B cell (primary cell): ENCODE results near the gene AKR7A3. TPM values are rescaled to one million over a fixed set of nuclear protein-coding genes. Genes with fewer than 3 reads are reported as not detected.

Experiments used
- ATAC-seq: fragments of 200-7000 bp; cut with Tn5 transposase; one replicate; pipeline ENCODE4 v1.10.0; 2021; ENCODE audit warnings: low read depth, mild to moderate bottlenecking, moderate number of reproducible peaks, moderate library complexity
- CTCF ChIA-PET: fragments of 350-600 bp; sonication (Branson Sonifier 250); formaldehyde crosslinking; loops from one replicate; lab custom pipeline; 2021; ENCODE audit warnings: antibody characterized with exemption, inconsistent platforms; lab: Charles Lee
- POLR2A ChIA-PET: fragments of 350-600 bp; sonication (Branson Sonifier 250); formaldehyde crosslinking; loops from one replicate; lab custom pipeline; 2021; ENCODE audit warnings: antibody characterized with exemption; lab: Charles Lee
- DNase-seq: peaks from one replicate; pipeline ENCODE4 v3.0.0; 2013
- H2AFZ ChIP-seq: 2 replicates; pipeline ENCODE4 v1.6.1; 2012; ENCODE audit warnings: mild to moderate bottlenecking, low read depth, low read length; ENCODE audit not compliant: insufficient read depth, poor library complexity, severe bottlenecking
- H3K27ac ChIP-seq, 2 donors: 1 replicate in 1 of 2; 2 replicates in 1 of 2; pipeline ENCODE4 v1.5.1; 2012 to 2013; ENCODE audit warnings: low read length in 2 of 2, mild to moderate bottlenecking in 2 of 2, moderate library complexity in 1 of 2
- H3K27me3 ChIP-seq, 4 experiments: fragments of 200-600 bp in 1 of 4; sonication (generic) in 1 of 4; replicated peaks in 1 of 4; 1 replicate in 2 of 4; 2 replicates in 2 of 4; pipeline versions ENCODE4 v1.6.1 to v1.7.0; 2013 to 2016; ENCODE audit warnings: low read length in 3 of 4, mild to moderate bottlenecking in 2 of 4, mixed read lengths in 1 of 4, moderate library complexity in 1 of 4; ENCODE audit not compliant: insufficient read depth in 4 of 4, control insufficient read depth in 3 of 4; ENCODE audit errors: control extremely low read depth in 1 of 4
- H3K36me3 ChIP-seq, 2 experiments: replicated peaks in 1 of 2; 1 replicate in 1 of 2; 2 replicates in 1 of 2; pipeline versions ENCODE4 v1.6.1 to v1.7.1; 2013; ENCODE audit warnings: low read length in 1 of 2; ENCODE audit not compliant: insufficient read depth in 2 of 2, control insufficient read depth in 1 of 2; ENCODE audit errors: control extremely low read depth in 1 of 2, extremely low read depth in 1 of 2
- H3K4me1 ChIP-seq, 2 donors: fragments of 200-600 bp in 1 of 2; sonication (generic) in 1 of 2; 1 replicate in 1 of 2; 2 replicates in 1 of 2; pipeline versions ENCODE4 v1.5.1 to v1.6.1; 2013 to 2017; ENCODE audit warnings: low read length in 2 of 2; ENCODE audit not compliant: control insufficient read depth in 2 of 2, insufficient read depth in 2 of 2
- H3K4me2 ChIP-seq: replicated peaks from 2 replicates; pipeline ENCODE3; 2012; ENCODE audit warnings: mild to moderate bottlenecking, low read depth, low read length; ENCODE audit not compliant: poor library complexity, severe bottlenecking
- H3K4me3 ChIP-seq, 5 experiments: fragments of 200-600 bp in 1 of 5; sonication (generic) in 1 of 5; 1 replicate in 3 of 5; 2 replicates in 2 of 5; pipeline versions ENCODE4 v1.5.1 to v1.7.0; 2011 to 2016; ENCODE audit warnings: low read length in 4 of 5, mild to moderate bottlenecking in 4 of 5, low read depth in 2 of 5, control low read depth in 1 of 5, moderate library complexity in 1 of 5; ENCODE audit not compliant: insufficient read depth in 1 of 5; ENCODE audit errors: control extremely low read depth in 1 of 5, extremely low read depth in 1 of 5
- H3K79me2 ChIP-seq: fragments of 200-600 bp; sonication (generic); one replicate; pipeline ENCODE4 v1.6.0; 2016; ENCODE audit warnings: low read length; ENCODE audit not compliant: control insufficient read depth, insufficient read depth
- H3K9ac ChIP-seq: fragments of 200-600 bp; sonication (generic); 2 replicates; pipeline ENCODE4 v1.6.1; 2017; ENCODE audit warnings: mild to moderate bottlenecking, low read length, moderate library complexity
- H3K9me3 ChIP-seq, 3 donors: one replicate each; pipeline versions ENCODE4 v1.6.1 to v1.7.1; 2013; ENCODE audit warnings: low read length in 2 of 3; ENCODE audit not compliant: control insufficient read depth in 2 of 3, insufficient read depth in 1 of 3; ENCODE audit errors: control extremely low read depth in 1 of 3
- H4K20me1 ChIP-seq: 2 replicates; pipeline ENCODE4 v1.6.0; 2012; ENCODE audit warnings: mild to moderate bottlenecking, low read length; ENCODE audit not compliant: insufficient read depth, control insufficient read depth, poor library complexity, severe bottlenecking
- H3K27ac Mint-ChIP-seq: one replicate; pipeline ENCODE4 v1.8.0; 2021; ENCODE audit warnings: mixed read lengths
- H3K27me3 Mint-ChIP-seq: one replicate; pipeline ENCODE4 v1.8.0; 2021; ENCODE audit warnings: mixed read lengths
- H3K4me1 Mint-ChIP-seq: one replicate; pipeline ENCODE4 v1.8.0; 2021; ENCODE audit warnings: mixed read lengths
- H3K4me3 Mint-ChIP-seq: one replicate; pipeline ENCODE4 v1.8.0; 2021; ENCODE audit warnings: mixed read lengths
- H3K9me3 Mint-ChIP-seq: one replicate; pipeline ENCODE4 v1.8.0; 2022; ENCODE audit warnings: mixed read lengths; ENCODE audit not compliant: insufficient read depth
- EZH2 ChIP-seq: IDR thresholded peaks from 2 replicates; pipeline ENCODE4 v1.6.1; 2012; ENCODE audit warnings: borderline replicate concordance, low read depth, mild to moderate bottlenecking, moderate library complexity, low read length; ENCODE audit not compliant: insufficient read depth, poor library complexity, severe bottlenecking
- WGBS: methylation state at CpG from one replicate; pipeline ENCODE4 v1.1.5; 2013; ENCODE audit warnings: missing lambda C conversion rate; ENCODE audit not compliant: insufficient coverage; 5-methylcytosine and 5-hydroxymethylcytosine counted together
- intact Hi-C: fragments of 100-400 bp; cut with micrococcal nuclease; formaldehyde crosslinking; loops from one replicate; pipeline ENCODE4 v1.10.0; 2022
- polyA plus RNA-seq: library from polyadenylated mRNA; depleted of rRNA; stranded (reverse); fragments of >200 nt; gene quantifications from 2 replicates; pipeline ENCODE4 v1.2.3, GENCODE V29; 2012
- total RNA-seq, 2 donors: library from RNA; stranded (reverse); fragments of 120-200 nt in 1 of 2; gene quantifications; 1 replicate in 1 of 2; 2 replicates in 1 of 2; pipeline versions ENCODE4 v1.2.3 to v1.2.4, GENCODE V29; 2013 to 2022
- TF ChIP-seq, protein P1 (sequence below): fragments of 200-600 bp; IDR thresholded peaks from one replicate; pipeline ENCODE4 v1.8.0; 2022; ENCODE audit warnings: antibody characterized with exemption, mild to moderate bottlenecking

AKR7A3 gene
- total and polyA plus RNA-seq, 2 donors (not counting 1 experiment from before 2014, with no cell fraction given) = 0.97 to 1.8 TPM

DNA sequence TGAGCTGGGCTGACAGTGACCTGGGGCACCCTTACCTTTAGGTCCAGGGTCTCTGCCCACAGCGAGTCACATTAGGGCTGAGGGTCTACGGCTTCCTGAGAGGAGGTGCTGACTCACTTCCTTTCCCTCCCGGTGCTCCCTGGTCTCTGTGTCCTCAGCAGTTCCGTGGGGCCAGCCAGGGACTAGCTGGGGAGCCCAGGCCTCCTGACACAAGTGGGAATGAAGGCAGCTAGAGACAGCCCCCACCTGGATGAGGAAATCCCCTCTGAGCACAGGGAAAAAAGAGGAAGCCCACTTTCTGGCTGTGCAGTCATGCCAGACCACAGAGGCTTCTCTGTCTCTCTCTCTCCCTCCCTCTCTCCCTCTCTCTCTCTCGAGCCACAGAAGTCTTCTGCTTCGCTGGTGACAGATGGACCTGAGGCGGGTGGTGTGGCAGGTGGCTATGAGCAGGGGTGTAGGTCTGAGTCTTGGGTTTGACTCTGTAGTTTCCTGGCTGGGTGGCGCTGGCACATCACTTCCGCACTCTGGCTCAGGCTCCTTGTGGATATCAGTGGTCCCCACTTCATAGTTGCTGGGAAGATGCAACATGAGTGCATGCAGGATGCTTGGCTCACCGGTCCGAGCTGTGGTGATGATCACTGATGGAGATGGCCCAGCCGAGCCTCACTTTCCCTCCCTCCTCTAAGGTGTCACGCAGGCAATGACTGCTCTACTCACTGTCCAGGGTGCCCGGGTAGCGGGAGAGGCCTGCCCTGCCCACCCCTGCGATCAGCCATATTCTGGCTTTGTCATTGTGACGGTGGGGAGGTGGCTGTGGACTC is 27.0 kb upstream of the AKR7A3 start:
- H3K27me3 Mint-ChIP-seq = no peaks in the 10 kb centered on the region
- peak overlapping the region; percentile 73 for H3K27ac Mint-ChIP-seq
- H3K4me3 Mint-ChIP-seq = peak overlapping the region; percentile 76
- Histone ChIP-seq H3K9ac (peak overlapping the region; percentile 2), H3K9me3 (no peaks in the 10 kb centered on the region), H4K20me1 (peaks cover 19% of the 10 kb centered on the region), H2AFZ (no peak overlapping the region), H3K27me3 (no peaks in the 10 kb centered on the region), H3K4me2 (peak overlapping the region; percentile 71), H3K4me1 (peaks cover 62 to 65% of the 10 kb centered on the region in 2 donors), H3K27ac (peak overlapping the region; percentile 65 to 90), H3K4me3 (peak overlapping the region in 3 of 5 experiments; percentile 9 to 24 (median 21)), H3K79me2 (peaks cover 24% of the 10 kb centered on the region), H3K36me3 (peaks cover 1 to 12% of the 10 kb centered on the region in 2 experiments)
- no peaks in the 10 kb centered on the region for H3K9me3 Mint-ChIP-seq
- DNase-seq = peak; percentile 85
- ChIA-PET CTCF (interaction anchor here (0.8 kb wide), 1 partner anchor 29 kb away, joined by 3 read pairs; no protein-coding TSS in a partner anchor), POLR2A (interaction anchor here (0.7 kb wide), 1 partner anchor 14 kb away, joined by 3 read pairs; no protein-coding TSS in a partner anchor)
- H3K4me1 Mint-ChIP-seq = peaks cover 66% of the 10 kb centered on the region
- TF ChIP-seq, protein P1, sequence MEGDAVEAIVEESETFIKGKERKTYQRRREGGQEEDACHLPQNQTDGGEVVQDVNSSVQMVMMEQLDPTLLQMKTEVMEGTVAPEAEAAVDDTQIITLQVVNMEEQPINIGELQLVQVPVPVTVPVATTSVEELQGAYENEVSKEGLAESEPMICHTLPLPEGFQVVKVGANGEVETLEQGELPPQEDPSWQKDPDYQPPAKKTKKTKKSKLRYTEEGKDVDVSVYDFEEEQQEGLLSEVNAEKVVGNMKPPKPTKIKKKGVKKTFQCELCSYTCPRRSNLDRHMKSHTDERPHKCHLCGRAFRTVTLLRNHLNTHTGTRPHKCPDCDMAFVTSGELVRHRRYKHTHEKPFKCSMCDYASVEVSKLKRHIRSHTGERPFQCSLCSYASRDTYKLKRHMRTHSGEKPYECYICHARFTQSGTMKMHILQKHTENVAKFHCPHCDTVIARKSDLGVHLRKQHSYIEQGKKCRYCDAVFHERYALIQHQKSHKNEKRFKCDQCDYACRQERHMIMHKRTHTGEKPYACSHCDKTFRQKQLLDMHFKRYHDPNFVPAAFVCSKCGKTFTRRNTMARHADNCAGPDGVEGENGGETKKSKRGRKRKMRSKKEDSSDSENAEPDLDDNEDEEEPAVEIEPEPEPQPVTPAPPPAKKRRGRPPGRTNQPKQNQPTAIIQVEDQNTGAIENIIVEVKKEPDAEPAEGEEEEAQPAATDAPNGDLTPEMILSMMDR = no peak
- no peak for TF ChIP-seq EZH2
- peak; percentile 46 for ATAC-seq
- intact Hi-C loops = no loop called here
- 7% methylated on average over 9 of the region's 17 CpGs for WGBS
